ENCODE results near the gene CCP110.
A peak's percentile ranks its signal among the peaks of the same experiment; 100 is the strongest.

CCP110 gene

GRCh38 chr16:19555938-19556771 lies 32.4 kb downstream of the CCP110 start:
- peak; percentile 65 for DNase-seq

DNA sequence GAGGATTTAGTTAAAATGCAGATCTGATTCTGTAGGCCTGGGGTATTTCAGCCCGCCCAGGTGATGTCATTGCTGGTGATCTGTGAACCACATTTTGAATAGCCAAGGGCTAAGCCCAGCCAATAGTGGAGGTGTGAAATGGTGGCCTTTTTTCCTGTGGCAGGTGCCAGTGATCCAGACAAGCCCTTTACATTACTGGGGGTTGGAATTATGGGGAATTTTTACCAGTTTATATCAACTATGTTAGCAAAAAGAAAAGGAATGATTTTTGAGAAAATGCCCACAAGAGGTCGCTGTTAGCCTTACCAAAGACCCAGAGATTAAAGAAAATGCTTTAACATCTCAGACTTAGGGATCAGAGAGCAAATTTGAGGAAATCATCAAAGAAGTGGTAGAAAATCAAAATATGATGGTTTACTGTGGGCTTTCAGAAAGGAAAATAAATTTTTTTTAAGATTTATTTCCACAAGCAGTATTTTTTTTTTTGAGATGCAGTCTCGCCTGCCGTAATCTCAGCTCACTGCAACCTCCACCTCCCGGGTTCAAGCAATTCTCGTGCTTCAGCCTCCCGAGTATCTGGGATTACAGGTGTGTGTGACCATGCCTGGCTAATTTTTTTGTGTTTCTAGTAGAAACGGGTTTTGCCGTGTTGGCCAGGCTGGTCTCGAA lies 35.6 kb downstream of the CCP110 start:
- peak; percentile 35 for DNase-seq

- DNase-seq, result no peak
These were observed 36.3 kb downstream of the CCP110 start for GRCh38 chr16:19560078-19560477.

GRCh38 chr16:19563377-19563776 lies 39.6 kb downstream of the CCP110 start:
- no peak for DNase-seq

DNA sequence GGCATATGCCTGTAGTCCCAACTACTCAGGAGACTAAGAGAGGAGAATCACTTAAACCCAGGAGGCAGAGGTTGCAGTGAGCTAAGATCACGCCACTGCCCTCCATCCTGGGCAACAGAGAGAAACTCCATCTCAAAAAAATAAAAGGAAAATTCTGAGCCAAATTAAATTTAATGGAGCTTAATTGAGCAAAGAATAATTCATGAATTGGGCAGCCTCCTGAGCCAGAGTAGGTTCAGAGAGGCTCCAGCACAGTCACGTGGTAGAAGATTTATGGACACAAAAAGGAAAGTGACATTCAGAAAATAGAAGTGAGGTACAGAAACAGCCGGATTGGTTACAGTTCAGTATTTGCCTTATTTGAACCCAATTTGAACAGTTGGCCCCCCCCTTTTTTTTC lies 42.6 kb downstream of the CCP110 start:
- DNase-seq, result no peak

GRCh38 chr16:19567560-19567959 lies 43.8 kb downstream of the CCP110 start:
- DNase-seq, result no peak

DNA sequence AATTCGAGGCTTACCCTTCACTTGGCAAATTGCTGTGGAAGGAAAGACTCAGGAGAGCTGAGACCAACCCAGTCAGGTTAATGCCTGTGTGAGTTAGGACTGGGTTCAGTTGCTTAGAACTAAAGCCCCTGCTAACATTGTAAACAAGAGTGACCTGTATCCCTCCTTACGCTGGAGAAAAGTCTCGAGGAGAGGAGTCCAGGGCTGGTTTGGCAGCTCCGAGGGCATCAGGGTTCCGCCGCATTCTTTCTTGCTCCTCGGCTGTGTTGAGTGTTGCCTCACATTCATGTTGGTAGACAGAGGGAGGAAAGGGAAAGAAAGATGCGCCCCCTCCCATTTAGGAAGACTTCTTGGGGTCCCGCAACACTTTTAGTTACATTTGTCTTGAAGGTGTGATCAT lies 50.3 kb downstream of the CCP110 start:
- no peak for DNase-seq

DNA sequence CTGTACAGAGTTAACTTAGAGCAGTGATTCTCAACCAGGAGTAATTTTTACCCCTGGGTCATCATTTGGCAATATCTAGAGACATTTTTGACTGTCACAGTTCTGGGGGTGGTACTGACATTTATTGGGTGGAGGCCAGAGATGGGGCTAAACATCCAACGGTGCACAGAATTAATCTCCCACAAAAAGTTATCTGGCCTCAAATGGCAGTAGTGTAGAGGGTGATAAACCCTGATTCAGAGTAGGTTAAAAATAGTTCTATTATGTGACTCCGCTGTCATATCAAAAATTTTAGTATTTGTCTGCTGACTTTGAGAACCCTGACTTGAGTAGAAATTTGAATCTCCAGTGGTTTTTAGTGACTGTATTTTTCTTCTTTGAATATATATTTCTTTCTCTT lies 50.9 kb downstream of the CCP110 start:
- no peak for DNase-seq

DNA sequence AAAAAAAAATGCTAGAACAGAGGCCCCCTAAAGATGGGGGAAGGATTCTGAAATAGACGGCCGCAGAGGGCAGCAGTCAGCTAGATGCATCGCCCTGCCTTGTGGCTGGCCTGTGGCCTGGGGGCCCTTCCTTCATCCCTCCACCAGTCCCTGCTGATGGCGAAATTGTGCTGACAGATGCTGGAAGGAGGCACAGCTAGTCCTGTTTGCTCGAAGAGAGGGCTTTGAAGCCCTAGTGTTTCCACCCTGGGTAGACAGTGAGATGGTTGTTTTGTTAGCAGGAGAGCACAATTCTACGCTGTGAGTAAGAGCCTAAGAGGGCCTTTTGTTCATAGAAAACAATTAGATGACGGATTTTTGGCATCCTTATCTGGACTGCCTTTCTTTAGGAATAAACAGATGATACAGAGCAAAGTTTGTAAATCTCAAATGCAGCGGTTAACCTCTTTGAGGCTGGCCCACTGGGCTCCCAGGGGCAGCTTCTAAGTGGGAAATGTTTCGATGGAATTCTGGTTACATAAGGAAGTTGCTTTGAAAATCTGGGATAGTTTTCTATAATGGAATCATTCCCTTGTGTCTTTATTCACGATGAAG lies 54.7 kb downstream of the CCP110 start:
- no peak for DNase-seq

- DNase-seq, result no peak
These were observed 58.5 kb downstream of the CCP110 start for GRCh38 chr16:19582050-19582831.

- DNase-seq, result peak; percentile 53
These were observed 60.0 kb downstream of the CCP110 start for GRCh38 chr16:19583665-19584300.

DNA sequence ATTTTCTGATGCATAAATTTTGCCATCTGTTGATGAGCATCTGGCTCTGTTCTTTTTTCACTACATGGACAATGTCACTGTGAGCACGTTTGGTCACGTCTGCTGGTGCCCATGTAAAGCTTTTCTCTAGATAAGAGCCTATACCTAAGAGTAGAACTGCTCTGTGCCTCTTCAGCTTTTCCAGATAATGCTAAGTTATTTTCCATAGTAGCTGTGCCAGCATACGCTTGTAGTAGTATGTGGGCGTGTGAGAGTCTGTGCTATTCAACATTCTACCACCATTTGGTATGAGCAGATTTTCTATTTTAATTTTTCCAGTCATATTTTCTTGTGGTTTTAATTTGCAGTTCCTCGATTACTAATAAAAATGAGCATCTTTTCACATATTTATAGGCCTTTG lies 64.9 kb downstream of the CCP110 start:
- no peak for DNase-seq

- no peak for DNase-seq
These were observed 65.4 kb downstream of the CCP110 start for GRCh38 chr16:19589106-19589505.

DNA sequence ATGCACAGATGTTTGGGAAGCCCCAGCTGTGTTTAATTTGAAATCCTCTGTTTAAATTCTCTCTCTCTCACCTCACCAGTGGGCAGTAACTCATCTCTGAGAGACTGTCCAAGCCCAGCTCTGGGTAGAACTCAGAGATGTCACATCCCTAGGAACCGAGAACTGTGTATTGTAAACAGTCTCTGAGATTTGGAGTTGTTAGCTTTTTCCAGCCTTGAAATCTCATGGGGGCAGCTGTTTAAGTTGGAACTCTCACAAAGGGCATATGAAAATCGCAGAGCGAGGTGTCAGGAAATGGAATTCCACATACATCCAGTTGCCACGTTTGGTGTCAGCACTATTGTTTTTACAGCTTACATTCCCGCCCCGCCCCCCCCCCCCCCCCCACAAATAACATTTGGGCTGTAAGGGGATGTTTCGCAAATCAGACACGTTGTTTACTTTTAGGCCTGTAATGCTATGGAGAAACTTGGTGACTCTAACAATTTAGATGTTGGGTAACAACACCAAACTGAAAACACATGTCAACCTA lies 66.1 kb downstream of the CCP110 start:
- DNase-seq, result no peak

GRCh38 chr16:19595043-19595767 lies 71.5 kb downstream of the CCP110 start:
- DNase-seq, result no peak

DNA sequence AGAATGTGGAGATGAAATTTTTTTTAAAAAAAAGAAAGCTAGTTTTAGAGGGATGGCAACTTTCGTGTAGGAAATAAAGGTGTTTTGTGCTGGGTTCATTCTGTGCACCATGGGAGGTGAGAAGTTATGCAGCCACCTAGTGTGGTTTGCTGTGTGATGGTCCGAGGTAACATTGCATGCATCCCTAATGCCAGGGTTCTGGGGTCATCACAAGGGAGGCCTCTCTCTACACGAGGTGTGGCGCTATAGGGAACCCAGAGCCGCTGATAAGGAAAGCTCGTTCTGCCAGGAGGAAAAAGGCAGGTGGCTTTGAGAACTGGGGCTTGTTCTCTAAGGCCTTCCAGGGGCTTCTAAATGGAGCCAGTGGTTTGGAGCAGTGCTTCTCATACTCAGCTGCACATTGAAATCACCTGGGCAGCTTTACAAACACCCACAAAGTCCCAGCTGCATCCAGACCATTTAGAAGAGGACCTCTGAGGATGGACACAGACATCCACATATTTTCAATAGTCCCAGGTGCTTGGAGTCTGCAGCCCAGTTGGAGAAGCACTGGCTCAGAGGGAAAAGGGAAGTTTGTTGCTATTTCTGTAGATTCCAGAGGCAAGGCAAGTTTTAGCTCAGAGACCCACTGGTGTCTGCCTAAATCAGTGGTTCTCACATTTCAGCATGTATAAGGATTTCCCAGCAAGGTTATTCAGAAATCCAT lies 75.2 kb downstream of the CCP110 start:
- DNase-seq, result no peak

DNA sequence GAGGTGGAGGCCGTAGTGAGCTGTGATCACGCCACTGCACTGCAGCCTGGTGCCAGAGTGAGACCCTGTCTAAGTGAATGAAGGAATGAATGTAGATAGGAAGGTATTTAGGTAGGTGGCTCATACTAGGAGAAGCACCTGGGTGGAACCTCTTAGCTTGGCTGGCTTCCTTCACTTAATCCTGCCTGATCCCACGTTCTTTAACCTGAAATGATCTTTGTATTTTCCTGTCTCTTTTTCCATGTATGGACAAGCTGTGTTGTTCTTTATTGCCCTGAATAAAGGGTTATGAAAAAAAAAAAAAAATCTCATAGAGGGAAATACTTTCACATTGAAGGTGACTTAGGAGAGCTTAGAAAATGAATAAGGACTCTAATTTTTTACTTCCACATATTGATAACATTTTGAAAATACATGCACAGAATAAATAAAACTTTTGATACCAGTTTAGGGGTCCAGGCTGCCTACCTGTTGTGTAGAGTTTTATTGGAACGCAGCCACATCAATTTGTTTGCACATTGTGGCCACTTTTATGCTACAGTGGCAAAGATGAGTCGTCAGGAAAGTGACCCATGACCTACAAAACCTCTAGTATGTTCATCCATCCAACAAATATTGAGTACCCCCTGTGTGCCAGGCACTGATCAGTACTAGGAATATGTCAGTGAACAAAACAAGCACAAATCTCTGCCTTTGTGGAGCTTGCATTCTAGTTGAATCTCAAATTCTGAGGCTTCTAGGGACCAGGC lies 76.4 kb downstream of the CCP110 start:
- no peak for DNase-seq

GRCh38 chr16:19601083-19601976 lies 77.6 kb downstream of the CCP110 start:
- DNase-seq, result peak; percentile 20

Data from activated CD4-positive, alpha-beta T cell treated with anti-CD3 and anti-CD28 coated beads, Interleukin-10, Interleukin-2, amounts not matched to agents 100 ng/mL and 50 ng/mL, durations not matched to agents 16 hours and 8 hours (primary cell).